Parathyroid adenoma (tissue), 2 donors: ENCODE results near the gene PSMA7.

Experiments used
- H2AFZ ChIP-seq: fragments of 300-600 bp; sonication (generic); one replicate; pipeline ENCODE4 v1.7.0; 2017; ENCODE audit warnings: antibody characterized with exemption, mild to moderate bottlenecking
- H3K27ac ChIP-seq: fragments of 300-600 bp; sonication (generic); one replicate; pipeline ENCODE4 v1.7.0; 2017
- H3K27me3 ChIP-seq: fragments of 300-600 bp; sonication (generic); one replicate; pipeline ENCODE4 v1.7.0; 2017; ENCODE audit warnings: low read length; ENCODE audit not compliant: control insufficient read depth, insufficient read depth
- H3K36me3 ChIP-seq: fragments of 300-600 bp; sonication (generic); one replicate; pipeline ENCODE4 v1.7.0; 2017; ENCODE audit warnings: low read length; ENCODE audit not compliant: control insufficient read depth, insufficient read depth
- H3K4me1 ChIP-seq: fragments of 300-600 bp; sonication (generic); one replicate; pipeline ENCODE4 v1.7.0; 2017; ENCODE audit warnings: control low read depth
- H3K4me2 ChIP-seq: fragments of 300-600 bp; sonication (generic); one replicate; pipeline ENCODE4 v1.7.0; 2017; ENCODE audit warnings: low read length
- H3K4me3 ChIP-seq: fragments of 300-600 bp; sonication (generic); one replicate; pipeline ENCODE4 v1.7.0; 2017; ENCODE audit warnings: low read depth, low read length
- H3K79me2 ChIP-seq: fragments of 300-600 bp; sonication (generic); one replicate; pipeline ENCODE4 v1.7.0; 2017; ENCODE audit warnings: control low read depth
- H3K9ac ChIP-seq: fragments of 300-600 bp; sonication (generic); one replicate; pipeline ENCODE4 v1.7.0; 2017; ENCODE audit warnings: mild to moderate bottlenecking
- H3K9me3 ChIP-seq: fragments of 300-600 bp; sonication (generic); one replicate; pipeline ENCODE4 v1.7.0; 2017; ENCODE audit warnings: low read length; ENCODE audit not compliant: control insufficient read depth
- CTCF ChIP-seq: fragments of 300-600 bp; sonication (generic); IDR thresholded peaks from one replicate; pipeline ENCODE4 v1.7.0; 2017; ENCODE audit warnings: antibody characterized with exemption, mild to moderate bottlenecking
- donor health status: primary hyperparathyroidism.

PSMA7 gene

GRCh38 chr20:62181808-62182207 lies 38.6 kb upstream of the PSMA7 start:
- peak overlapping the region; percentile 86 for H2AFZ ChIP-seq
- H3K36me3 ChIP-seq, result no peaks in the 10 kb centered on the region
- H3K27ac ChIP-seq, result no peak overlapping the region
- H3K4me2 ChIP-seq, result peak overlapping the region; percentile 100
- peak overlapping the region; percentile 96 for H3K4me3 ChIP-seq
- no peak for TF ChIP-seq CTCF
- peaks cover 20% of the 10 kb centered on the region for H3K79me2 ChIP-seq
- no peaks in the 10 kb centered on the region for H3K27me3 ChIP-seq
- no peak overlapping the region for H3K9ac ChIP-seq
- H3K4me1 ChIP-seq, result peaks cover 4% of the 10 kb centered on the region
- H3K9me3 ChIP-seq, result no peaks in the 10 kb centered on the region

- no peak overlapping the region for H3K27ac ChIP-seq
- no peak for TF ChIP-seq CTCF
- no peak overlapping the region for H3K4me2 ChIP-seq
- H3K9ac ChIP-seq, result no peak overlapping the region
- H3K9me3 ChIP-seq, result no peaks in the 10 kb centered on the region
- H3K79me2 ChIP-seq, result peaks cover 11% of the 10 kb centered on the region
- no peak overlapping the region for H2AFZ ChIP-seq
- no peaks in the 10 kb centered on the region for H3K36me3 ChIP-seq
- no peaks in the 10 kb centered on the region for H3K27me3 ChIP-seq
- H3K4me3 ChIP-seq, result no peak overlapping the region
- H3K4me1 ChIP-seq, result peaks cover 4% of the 10 kb centered on the region
These were observed 35.9 kb upstream of the PSMA7 start for GRCh38 chr20:62179162-62179504.

GRCh38 chr20:62178316-62179161 lies 35.3 kb upstream of the PSMA7 start:
- H3K36me3 ChIP-seq, result no peaks in the 10 kb centered on the region
- no peaks in the 10 kb centered on the region for H3K27me3 ChIP-seq
- no peak for TF ChIP-seq CTCF
- no peaks in the 10 kb centered on the region for H3K4me1 ChIP-seq
- H2AFZ ChIP-seq, result no peak overlapping the region
- H3K27ac ChIP-seq, result no peak overlapping the region
- peaks cover 7% of the 10 kb centered on the region for H3K79me2 ChIP-seq
- H3K4me3 ChIP-seq, result no peak overlapping the region
- no peaks in the 10 kb centered on the region for H3K9me3 ChIP-seq
- no peak overlapping the region for H3K4me2 ChIP-seq
- H3K9ac ChIP-seq, result no peak overlapping the region

- H3K4me2 ChIP-seq, result no peak overlapping the region
- H3K4me3 ChIP-seq, result no peak overlapping the region
- H3K27me3 ChIP-seq, result no peaks in the 10 kb centered on the region
- no peaks in the 10 kb centered on the region for H3K36me3 ChIP-seq
- H2AFZ ChIP-seq, result no peak overlapping the region
- no peaks in the 10 kb centered on the region for H3K9me3 ChIP-seq
- no peak for TF ChIP-seq CTCF
- H3K4me1 ChIP-seq, result no peaks in the 10 kb centered on the region
- no peak overlapping the region for H3K9ac ChIP-seq
- no peak overlapping the region for H3K27ac ChIP-seq
- no peaks in the 10 kb centered on the region for H3K79me2 ChIP-seq
These were observed 34.1 kb upstream of the PSMA7 start for GRCh38 chr20:62177307-62177706.

GRCh38 chr20:62176866-62177265 lies 33.7 kb upstream of the PSMA7 start:
- H3K27me3 ChIP-seq, result no peaks in the 10 kb centered on the region
- no peak overlapping the region for H3K4me3 ChIP-seq
- no peak overlapping the region for H3K9ac ChIP-seq
- H3K36me3 ChIP-seq, result no peaks in the 10 kb centered on the region
- H3K9me3 ChIP-seq, result no peaks in the 10 kb centered on the region
- no peaks in the 10 kb centered on the region for H3K79me2 ChIP-seq
- no peak overlapping the region for H2AFZ ChIP-seq
- H3K4me1 ChIP-seq, result no peaks in the 10 kb centered on the region
- H3K27ac ChIP-seq, result no peak overlapping the region
- TF ChIP-seq CTCF, result no peak
- no peak overlapping the region for H3K4me2 ChIP-seq
